Measurements from ENCODE around the gene PKDCC.

DNA sequence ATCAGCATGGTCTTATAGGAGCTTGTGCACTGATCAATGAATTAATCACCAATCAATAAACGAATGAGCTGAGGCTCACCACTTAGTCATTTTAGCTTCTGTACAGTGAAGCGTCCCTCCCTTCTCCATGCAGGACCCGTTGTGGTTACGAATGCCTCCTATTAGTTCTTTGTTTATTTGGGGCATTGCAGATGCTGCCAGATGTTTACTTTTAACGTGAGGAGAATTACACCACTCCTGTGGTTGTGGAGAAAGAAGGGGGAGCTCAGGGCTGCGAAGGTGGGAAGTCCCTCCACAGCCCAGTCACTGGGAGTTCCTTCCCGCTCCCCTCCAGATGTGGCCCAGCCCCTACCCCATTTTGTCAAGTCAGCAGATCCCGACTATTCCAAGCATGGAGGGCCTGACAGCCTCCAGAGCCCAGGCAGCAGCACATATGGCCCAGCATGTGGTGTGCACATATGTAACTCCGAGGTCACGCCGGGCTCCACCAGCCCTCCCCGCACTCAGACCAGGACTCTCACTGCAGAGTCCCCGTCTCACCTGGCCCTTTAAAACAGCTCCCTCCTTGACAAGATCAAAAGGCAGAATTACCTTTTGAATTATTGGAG, 20.9 kb downstream of the PKDCC start:
- TF ChIP-seq, protein P1, sequence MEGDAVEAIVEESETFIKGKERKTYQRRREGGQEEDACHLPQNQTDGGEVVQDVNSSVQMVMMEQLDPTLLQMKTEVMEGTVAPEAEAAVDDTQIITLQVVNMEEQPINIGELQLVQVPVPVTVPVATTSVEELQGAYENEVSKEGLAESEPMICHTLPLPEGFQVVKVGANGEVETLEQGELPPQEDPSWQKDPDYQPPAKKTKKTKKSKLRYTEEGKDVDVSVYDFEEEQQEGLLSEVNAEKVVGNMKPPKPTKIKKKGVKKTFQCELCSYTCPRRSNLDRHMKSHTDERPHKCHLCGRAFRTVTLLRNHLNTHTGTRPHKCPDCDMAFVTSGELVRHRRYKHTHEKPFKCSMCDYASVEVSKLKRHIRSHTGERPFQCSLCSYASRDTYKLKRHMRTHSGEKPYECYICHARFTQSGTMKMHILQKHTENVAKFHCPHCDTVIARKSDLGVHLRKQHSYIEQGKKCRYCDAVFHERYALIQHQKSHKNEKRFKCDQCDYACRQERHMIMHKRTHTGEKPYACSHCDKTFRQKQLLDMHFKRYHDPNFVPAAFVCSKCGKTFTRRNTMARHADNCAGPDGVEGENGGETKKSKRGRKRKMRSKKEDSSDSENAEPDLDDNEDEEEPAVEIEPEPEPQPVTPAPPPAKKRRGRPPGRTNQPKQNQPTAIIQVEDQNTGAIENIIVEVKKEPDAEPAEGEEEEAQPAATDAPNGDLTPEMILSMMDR (IDR thresholded peaks at IDR 0.05; ENCODE audit: low read depth, low read length): no peak
- no peak for TF ChIP-seq EZH2phosphoT487 (IDR thresholded peaks at IDR 0.05; ENCODE audit: low read depth)
